Common myeloid progenitor, CD34-positive (primary cell): ENCODE results near the gene SLC7A6.

Source experiments
- CTCF ChIA-PET: fragments of 350-600 bp; sonication (Branson Sonifier 250); formaldehyde crosslinking; loops from one replicate; lab custom pipeline; 2021; ENCODE audit warnings: antibody characterized with exemption; lab: Charles Lee
- POLR2A ChIA-PET: fragments of 350-600 bp; sonication (Branson Sonifier 250); formaldehyde crosslinking; loops from one replicate; lab custom pipeline; 2021; ENCODE audit warnings: antibody characterized with exemption; lab: Charles Lee
- DNase-seq, 3 donors: peaks; one replicate each; pipeline versions ENCODE4 v3.0.0 to v3.0.0-alpha.2; 2013
- H3K27ac ChIP-seq, 2 experiments: 1 replicate in 1 of 2; 2 replicates in 1 of 2; pipeline ENCODE4 v1.7.0; 2013; ENCODE audit warnings: inconsistent platforms in 2 of 2, low read length in 2 of 2, mild to moderate bottlenecking in 2 of 2, low read depth in 1 of 2, moderate library complexity in 1 of 2; ENCODE audit not compliant: severe bottlenecking in 2 of 2, insufficient read depth in 1 of 2, poor library complexity in 1 of 2
- H3K27me3 ChIP-seq, 5 experiments: replicated peaks in 2 of 5; 1 replicate in 3 of 5; 2 replicates in 2 of 5; pipeline versions ENCODE4 v1.6.1 to v1.7.0; 2013; ENCODE audit warnings: low read length in 4 of 5, mild to moderate bottlenecking in 2 of 5, moderate library complexity in 2 of 5, inconsistent platforms in 1 of 5; ENCODE audit not compliant: insufficient read depth in 5 of 5, control insufficient read depth in 4 of 5
- H3K36me3 ChIP-seq, 4 experiments: 1 replicate in 2 of 4; 2 replicates in 2 of 4; pipeline versions ENCODE4 v1.6.1 to v1.7.0; 2013; ENCODE audit warnings: low read length in 3 of 4, control low read depth in 1 of 4, mild to moderate bottlenecking in 1 of 4; ENCODE audit not compliant: control insufficient read depth in 4 of 4, insufficient read depth in 4 of 4
- H3K4me1 ChIP-seq, 4 experiments: 1 replicate in 3 of 4; 2 replicates in 1 of 4; pipeline versions ENCODE4 v1.6.1 to v1.7.1; 2013; ENCODE audit warnings: low read length in 3 of 4, mild to moderate bottlenecking in 3 of 4, control low read depth in 1 of 4, inconsistent platforms in 1 of 4, moderate library complexity in 1 of 4; ENCODE audit not compliant: control insufficient read depth in 4 of 4, insufficient read depth in 4 of 4; ENCODE audit errors: control extremely low read depth in 1 of 4
- H3K4me3 ChIP-seq, 7 experiments: 1 replicate in 4 of 7; 2 replicates in 3 of 7; pipeline versions ENCODE4 v1.5.1 to v1.7.0; 2013; ENCODE audit warnings: mild to moderate bottlenecking in 7 of 7, low read length in 6 of 7, moderate library complexity in 6 of 7, inconsistent platforms in 2 of 7, low read depth in 2 of 7, control low read depth in 1 of 7; ENCODE audit not compliant: insufficient read depth in 4 of 7, control insufficient read depth in 1 of 7; ENCODE audit errors: extremely low read depth in 1 of 7
- H3K9me3 ChIP-seq, 5 experiments: 1 replicate in 4 of 5; 2 replicates in 1 of 5; pipeline versions ENCODE4 v1.6.1 to v1.7.1; 2013; ENCODE audit warnings: low read length in 4 of 5, mild to moderate bottlenecking in 2 of 5, inconsistent platforms in 1 of 5, low read depth in 1 of 5, moderate library complexity in 1 of 5; ENCODE audit not compliant: control insufficient read depth in 4 of 5, insufficient read depth in 2 of 5; ENCODE audit errors: control extremely low read depth in 1 of 5
- WGBS: methylation state at CpG from one replicate; pipeline ENCODE4 v1.1.5; 2013; ENCODE audit not compliant: insufficient coverage; 5-methylcytosine and 5-hydroxymethylcytosine counted together

SLC7A6 gene

GRCh38 chr16:68269793-68270192 is 5.5 kb downstream of the SLC7A6 start:
- Histone ChIP-seq H3K4me3 (no peak overlapping the region), H3K9me3 (no peaks in the 10 kb centered on the region), H3K27ac (no peak overlapping the region), H3K4me1 (peaks cover 0 to 32% (median 22%) of the 10 kb centered on the region in 4 experiments), H3K36me3 (peaks cover 0 to 41% (median 12%) of the 10 kb centered on the region in 4 experiments), H3K27me3 (no peaks in the 10 kb centered on the region)
- DNase-seq: no peak
- ChIA-PET CTCF (interaction anchor here (1.1 to 1.8 kb wide), 3 partner anchors 38 to 59 kb away, joined by 3 to 5 read pairs (median 4); no protein-coding TSS in a partner anchor), POLR2A (interaction anchor here (0.6 kb wide), 2 partner anchors 16 to 67 kb away, joined by 3 to 4 read pairs; no protein-coding TSS in a partner anchor)
- WGBS: 100% methylated on average over 3 of the region's 4 CpGs

GRCh38 chr16:68270353-68270752 is 6.0 kb downstream of the SLC7A6 start:
- Histone ChIP-seq H3K36me3 (peaks cover 0 to 44% (median 13%) of the 10 kb centered on the region in 4 experiments), H3K27me3 (no peaks in the 10 kb centered on the region), H3K4me3 (no peak overlapping the region), H3K4me1 (peaks cover 0 to 31% (median 20%) of the 10 kb centered on the region in 4 experiments), H3K9me3 (no peaks in the 10 kb centered on the region), H3K27ac (no peak overlapping the region)
- CTCF ChIA-PET: interaction anchor here (0.6 to 8.1 kb wide), 3 partner anchors 9 to 86 kb away, joined by 3 to 79 read pairs (median 5); partner anchors contain the start of gene SLC7A6
- no peak for DNase-seq
- WGBS: no CpG with 5 or more reads among the region's 1 CpG
- POLR2A ChIA-PET: interaction anchor here (0.6 kb wide), 1 partner anchor 66 kb away, joined by 4 read pairs; no protein-coding TSS in a partner anchor

GRCh38 chr16:68272507-68273209 is 8.3 kb downstream of the SLC7A6 start:
- WGBS: 96% methylated on average over 3 of the region's 4 CpGs
- no peaks in the 10 kb centered on the region for H3K27me3 ChIP-seq
- CTCF ChIA-PET: interaction anchor here (0.8 to 8.1 kb wide), 7 partner anchors 7 to 42 kb away, joined by 3 to 79 read pairs (median 4); partner anchors contain the start of genes PLA2G15, PRMT7, SLC7A6 and SLC7A6OS
- H3K36me3 ChIP-seq: peaks cover 0 to 43% (median 13%) of the 10 kb centered on the region in 4 experiments
- no peak overlapping the region for H3K27ac ChIP-seq
- H3K4me1 ChIP-seq: peaks cover 11 to 39% (median 27%) of the 10 kb centered on the region in 4 experiments
- POLR2A ChIA-PET: interaction anchor here (1.1 kb wide), 1 partner anchor 9 kb away, joined by 5 read pairs; the partner anchor contains the start of gene SLC7A6
- no peaks in the 10 kb centered on the region for H3K9me3 ChIP-seq
- no peak overlapping the region for H3K4me3 ChIP-seq
- DNase-seq: no peak

GRCh38 chr16:68273459-68273858 is 9.1 kb downstream of the SLC7A6 start:
- ChIA-PET POLR2A (interaction anchor here (1.1 kb wide), 1 partner anchor 9 kb away, joined by 5 read pairs; the partner anchor contains the start of gene SLC7A6), CTCF (interaction anchor here (1.1 to 8.1 kb wide), 5 partner anchors 10 to 37 kb away, joined by 3 to 79 read pairs (median 8); partner anchors contain the start of genes PLA2G15, PRMT7, SLC7A6 and SLC7A6OS)
- Histone ChIP-seq H3K4me1 (peaks cover 11 to 39% (median 27%) of the 10 kb centered on the region in 4 experiments), H3K36me3 (peaks cover 0 to 41% (median 13%) of the 10 kb centered on the region in 4 experiments), H3K27ac (no peak overlapping the region), H3K4me3 (no peak overlapping the region), H3K27me3 (no peaks in the 10 kb centered on the region), H3K9me3 (no peaks in the 10 kb centered on the region)
- no peak for DNase-seq
- 93% methylated on average over 2 of the region's 5 CpGs for WGBS

GRCh38 chr16:68273896-68274295 is 9.6 kb downstream of the SLC7A6 start:
- Histone ChIP-seq H3K27me3 (no peaks in the 10 kb centered on the region), H3K4me1 (peaks cover 11 to 39% (median 27%) of the 10 kb centered on the region in 4 experiments), H3K9me3 (no peaks in the 10 kb centered on the region), H3K4me3 (no peak overlapping the region), H3K27ac (no peak overlapping the region), H3K36me3 (peaks cover 0 to 41% (median 13%) of the 10 kb centered on the region in 4 experiments)
- ChIA-PET POLR2A (interaction anchor here (0.5 kb wide), 1 partner anchor 13 kb away, joined by 3 read pairs; no protein-coding TSS in a partner anchor), CTCF (interaction anchor here (0.8 to 8.1 kb wide), 5 partner anchors 10 to 55 kb away, joined by 3 to 79 read pairs (median 4); partner anchors contain the start of gene SLC7A6)
- no peak for DNase-seq
- WGBS: 100% methylated on average over 4 of the region's 8 CpGs

- DNase-seq: no peak
- WGBS: 86% methylated on average over 4 of the region's 4 CpGs
These were observed 10.1 kb downstream of the SLC7A6 start for GRCh38 chr16:68274441-68274840.

More at GRCh38 chr16:68274441-68274840, 10.1 kb downstream of the SLC7A6 start:
- H3K36me3 ChIP-seq: peaks cover 0 to 38% (median 13%) of the 10 kb centered on the region in 4 experiments
- no peak overlapping the region for H3K4me3 ChIP-seq
- no peak overlapping the region for H3K27ac ChIP-seq
- CTCF ChIA-PET: interaction anchor here (0.8 to 8.1 kb wide), 7 partner anchors 9 to 54 kb away, joined by 3 to 79 read pairs (median 4); partner anchors contain the start of gene SLC7A6
- peaks cover 11 to 36% (median 27%) of the 10 kb centered on the region in 4 experiments for H3K4me1 ChIP-seq
- no peaks in the 10 kb centered on the region for H3K9me3 ChIP-seq
- no peaks in the 10 kb centered on the region for H3K27me3 ChIP-seq
- POLR2A ChIA-PET: no interaction called here
